Activated CD4-positive, alpha-beta memory T cell treated with anti-CD3 and anti-CD28 coated beads, Interleukin-2, amount 10 ng/mL, durations not matched to agents 7 days and 5 days (primary cell): ENCODE measurements around the gene HTR1D. TPM values are rescaled to one million over a fixed set of nuclear protein-coding genes. Genes with fewer than 3 reads are reported as not detected.
A peak's percentile ranks its signal among the peaks of the same experiment; 100 is the strongest.
"Not testable (repeated sequence)": the region's sequence is repeated elsewhere in the genome, so short reads cannot be mapped to it uniquely, and the experiment has no call there.

Experiments used
- CTCF ChIA-PET: fragments of 350-600 bp; sonication (Branson Sonifier 250); formaldehyde crosslinking; loops from one replicate; lab custom pipeline; 2021; ENCODE audit warnings: antibody characterized with exemption, inconsistent platforms; lab: Charles Lee
- POLR2A ChIA-PET: fragments of 350-600 bp; sonication (Branson Sonifier 250); formaldehyde crosslinking; loops from one replicate; lab custom pipeline; 2021; ENCODE audit warnings: antibody characterized with exemption; lab: Charles Lee
- DNase-seq: peaks from one replicate; pipeline ENCODE4 v3.0.0-alpha.2; 2020
- H3K27ac Mint-ChIP-seq: one replicate; pipeline ENCODE4 v1.8.0; 2021; ENCODE audit warnings: mild to moderate bottlenecking, mixed read lengths
- H3K27me3 Mint-ChIP-seq: one replicate; pipeline ENCODE4 v1.8.0; 2021; ENCODE audit warnings: mixed read lengths
- H3K36me3 Mint-ChIP-seq: one replicate; pipeline ENCODE4 v1.8.0; 2021; ENCODE audit warnings: low read depth, mixed read lengths
- H3K4me1 Mint-ChIP-seq: one replicate; pipeline ENCODE4 v1.8.0; 2021; ENCODE audit warnings: mixed read lengths
- H3K4me3 Mint-ChIP-seq: one replicate; pipeline ENCODE4 v1.8.0; 2021; ENCODE audit warnings: mild to moderate bottlenecking, mixed read lengths
- H3K9me3 Mint-ChIP-seq: one replicate; pipeline ENCODE4 v1.8.0; 2021; ENCODE audit warnings: mixed read lengths
- total RNA-seq, 2 experiments: library from RNA; stranded (reverse); gene quantifications; one replicate each; pipeline ENCODE4 v1.2.3, GENCODE V29; 2021

HTR1D gene
- total RNA-seq, 2 experiments from 2014 or later = not detected

GRCh38 chr1:23191199-23191598 is 26.1 kb downstream of the HTR1D start:
- CTCF ChIA-PET = interaction anchor here (0.8 to 1.0 kb wide), 2 partner anchors 92 to 97 kb away, joined by 3 read pairs; no protein-coding TSS in a partner anchor
- H3K9me3 Mint-ChIP-seq = no peaks in the 10 kb centered on the region
- POLR2A ChIA-PET = no interaction called here
- H3K4me1 Mint-ChIP-seq = no peaks in the 10 kb centered on the region
- H3K36me3 Mint-ChIP-seq = no peaks in the 10 kb centered on the region
- no peak for DNase-seq
- H3K27me3 Mint-ChIP-seq = peaks cover 10% of the 10 kb centered on the region
- H3K27ac Mint-ChIP-seq = no peak overlapping the region
- H3K4me3 Mint-ChIP-seq = no peak overlapping the region

GRCh38 chr1:23188936-23189452 is 28.3 kb downstream of the HTR1D start:
- H3K36me3 Mint-ChIP-seq, POLR2A ChIA-PET, H3K4me1 Mint-ChIP-seq, H3K9me3 Mint-ChIP-seq, CTCF ChIA-PET, H3K4me3 Mint-ChIP-seq, H3K27ac Mint-ChIP-seq, DNase-seq: not testable (repeated sequence)
- H3K27me3 Mint-ChIP-seq = peaks cover 11% of the 10 kb centered on the region

GRCh38 chr1:23188434-23188884 is 28.8 kb downstream of the HTR1D start:
- no peak for DNase-seq
- Mint-ChIP-seq H3K27me3 (peaks cover 12% of the 10 kb centered on the region), H3K27ac (no peak overlapping the region), H3K36me3 (no peaks in the 10 kb centered on the region), H3K4me1 (peaks cover 8% of the 10 kb centered on the region), H3K9me3 (no peaks in the 10 kb centered on the region), H3K4me3 (no peak overlapping the region)
- CTCF ChIA-PET = interaction anchor here (1.4 to 7.7 kb wide), 2 partner anchors 10 to 94 kb away, joined by 5 to 87 read pairs; no protein-coding TSS in a partner anchor
- POLR2A ChIA-PET = no interaction called here

- POLR2A ChIA-PET = interaction anchor here (0.6 kb wide), 1 partner anchor 24 kb away, joined by 3 read pairs; no protein-coding TSS in a partner anchor
Observed at GRCh38 chr1:23187637-23188036, 29.7 kb downstream of the HTR1D start.

GRCh38 chr1:23185381-23185780 is 31.9 kb downstream of the HTR1D start:
- H3K36me3 Mint-ChIP-seq = no peaks in the 10 kb centered on the region
- POLR2A ChIA-PET = interaction anchor here (0.8 to 4.6 kb wide), 5 partner anchors 73 to 165 kb away, joined by 3 to 39 read pairs (median 5); no protein-coding TSS in a partner anchor
- peaks cover 14% of the 10 kb centered on the region for H3K27me3 Mint-ChIP-seq
- peaks cover 8% of the 10 kb centered on the region for H3K4me1 Mint-ChIP-seq
- CTCF ChIA-PET = interaction anchor here (0.8 to 14.5 kb wide), 34 partner anchors 7 to 218 kb away, joined by 3 to 393 read pairs (median 5); partner anchors contain the start of genes HNRNPR and LUZP1
- no peak overlapping the region for H3K27ac Mint-ChIP-seq
- no peak for DNase-seq
- no peaks in the 10 kb centered on the region for H3K9me3 Mint-ChIP-seq
- H3K4me3 Mint-ChIP-seq = no peak overlapping the region

More at GRCh38 chr1:23187637-23188036, 29.7 kb downstream of the HTR1D start:
- H3K4me3 Mint-ChIP-seq = no peak overlapping the region
- no peaks in the 10 kb centered on the region for H3K36me3 Mint-ChIP-seq
- H3K9me3 Mint-ChIP-seq = no peaks in the 10 kb centered on the region
- peaks cover 15% of the 10 kb centered on the region for H3K27me3 Mint-ChIP-seq
- CTCF ChIA-PET = interaction anchor here (1.2 to 14.5 kb wide), 4 partner anchors 10 to 94 kb away, joined by 3 to 393 read pairs (median 46); no protein-coding TSS in a partner anchor
- peaks cover 8% of the 10 kb centered on the region for H3K4me1 Mint-ChIP-seq
- no peak for DNase-seq
- H3K27ac Mint-ChIP-seq = no peak overlapping the region

GRCh38 chr1:23184212-23184934 is 32.9 kb downstream of the HTR1D start:
- CTCF ChIA-PET = interaction anchor here (0.7 to 14.5 kb wide), 52 partner anchors 8 to 300 kb away, joined by 3 to 393 read pairs (median 4); partner anchors contain the start of genes HNRNPR and LUZP1
- peaks cover 14% of the 10 kb centered on the region for H3K27me3 Mint-ChIP-seq
- no peak overlapping the region for H3K27ac Mint-ChIP-seq
- no peaks in the 10 kb centered on the region for H3K9me3 Mint-ChIP-seq
- H3K4me1 Mint-ChIP-seq = peaks cover 8% of the 10 kb centered on the region
- POLR2A ChIA-PET = interaction anchor here (0.7 to 4.6 kb wide), 7 partner anchors 11 to 164 kb away, joined by 3 to 39 read pairs (median 3); no protein-coding TSS in a partner anchor
- H3K4me3 Mint-ChIP-seq = no peak overlapping the region
- no peaks in the 10 kb centered on the region for H3K36me3 Mint-ChIP-seq
- DNase-seq = peak; percentile 22

- DNase-seq = no peak
- Mint-ChIP-seq H3K4me3 (no peak overlapping the region), H3K9me3 (no peaks in the 10 kb centered on the region), H3K4me1 (peaks cover 23% of the 10 kb centered on the region), H3K36me3 (no peaks in the 10 kb centered on the region), H3K27ac (no peak overlapping the region), H3K27me3 (peaks cover 35% of the 10 kb centered on the region)
- CTCF ChIA-PET = interaction anchor here (0.6 to 14.5 kb wide), 2 partner anchors 9 to 79 kb away, joined by 7 to 393 read pairs; no protein-coding TSS in a partner anchor
- POLR2A ChIA-PET = no interaction called here
Observed at GRCh38 chr1:23179862-23180261, 37.4 kb downstream of the HTR1D start.

GRCh38 chr1:23178950-23179349 is 38.4 kb downstream of the HTR1D start:
- H3K4me3 Mint-ChIP-seq = no peak overlapping the region
- no peak overlapping the region for H3K27ac Mint-ChIP-seq
- H3K27me3 Mint-ChIP-seq = peaks cover 35% of the 10 kb centered on the region
- H3K36me3 Mint-ChIP-seq = no peaks in the 10 kb centered on the region
- H3K9me3 Mint-ChIP-seq = no peaks in the 10 kb centered on the region
- peaks cover 23% of the 10 kb centered on the region for H3K4me1 Mint-ChIP-seq
- no peak for DNase-seq
- ChIA-PET CTCF (interaction anchor here (0.6 to 14.5 kb wide), 6 partner anchors 9 to 153 kb away, joined by 3 to 393 read pairs (median 4); no protein-coding TSS in a partner anchor), POLR2A (interaction anchor here (1.6 to 1.9 kb wide), 2 partner anchors 60 to 76 kb away, joined by 7 read pairs; no protein-coding TSS in a partner anchor)

- Mint-ChIP-seq H3K4me3 (no peak overlapping the region), H3K4me1 (peaks cover 21% of the 10 kb centered on the region), H3K27ac (no peak overlapping the region), H3K27me3 (peaks cover 34% of the 10 kb centered on the region), H3K9me3 (no peaks in the 10 kb centered on the region), H3K36me3 (no peaks in the 10 kb centered on the region)
- ChIA-PET POLR2A (interaction anchor here (1.3 to 1.9 kb wide), 3 partner anchors 59 to 75 kb away, joined by 4 to 7 read pairs (median 7); no protein-coding TSS in a partner anchor), CTCF (interaction anchor here (0.6 to 14.5 kb wide), 8 partner anchors 9 to 153 kb away, joined by 3 to 393 read pairs (median 4); no protein-coding TSS in a partner anchor)
- DNase-seq = no peak
Observed at GRCh38 chr1:23178414-23178813, 38.9 kb downstream of the HTR1D start.

GRCh38 chr1:23177438-23178380 is 39.6 kb downstream of the HTR1D start:
- CTCF ChIA-PET = interaction anchor here (1.2 to 14.5 kb wide), 5 partner anchors 10 to 77 kb away, joined by 3 to 393 read pairs (median 5); no protein-coding TSS in a partner anchor
- no peak overlapping the region for H3K27ac Mint-ChIP-seq
- DNase-seq = peak; percentile 59
- peak overlapping the region; percentile 54 for H3K4me3 Mint-ChIP-seq
- peaks cover 21% of the 10 kb centered on the region for H3K4me1 Mint-ChIP-seq
- H3K9me3 Mint-ChIP-seq = no peaks in the 10 kb centered on the region
- H3K27me3 Mint-ChIP-seq = peaks cover 31% of the 10 kb centered on the region
- POLR2A ChIA-PET = interaction anchor here (0.6 to 1.9 kb wide), 5 partner anchors 10 to 568 kb away, joined by 4 to 7 read pairs (median 4); no protein-coding TSS in a partner anchor
- H3K36me3 Mint-ChIP-seq = no peaks in the 10 kb centered on the region

- Mint-ChIP-seq H3K4me1 (peaks cover 21% of the 10 kb centered on the region), H3K4me3 (peak overlapping the region; percentile 54), H3K27me3 (peaks cover 27% of the 10 kb centered on the region), H3K9me3 (no peaks in the 10 kb centered on the region), H3K36me3 (no peaks in the 10 kb centered on the region), H3K27ac (no peak overlapping the region)
- no peak for DNase-seq
- POLR2A ChIA-PET = interaction anchor here (0.8 to 1.1 kb wide), 4 partner anchors 9 to 168 kb away, joined by 3 to 4 read pairs (median 4); no protein-coding TSS in a partner anchor
- CTCF ChIA-PET = interaction anchor here (1.4 to 14.5 kb wide), 4 partner anchors 7 to 76 kb away, joined by 3 to 393 read pairs (median 22); no protein-coding TSS in a partner anchor
Observed at GRCh38 chr1:23177031-23177430, 40.3 kb downstream of the HTR1D start.
